Natural killer cell treated with Interleukin-12 subunit alpha and Interleukin-12 subunit beta and Interleukin-15 and Interleukin-18, amount 100 ng/mL, for 72 hours (primary cell): ENCODE results near the gene FAM229B. TPM values are rescaled to one million over a fixed set of nuclear protein-coding genes. Genes with fewer than 3 reads are reported as not detected.
A peak's percentile ranks its signal among the peaks of the same experiment; 100 is the strongest.
"Not testable (repeated sequence)": the region's sequence is repeated elsewhere in the genome, so short reads cannot be mapped to it uniquely, and the experiment has no call there.

ENCODE experiments used
- ATAC-seq, 2 donors: fragments of 150-1000 bp; cut with Tn5 transposase in 1 of 2; sonication (Bioruptor Pico), chemical (Tn5 transposase) in 1 of 2; 2 replicates each; pipeline ENCODE4 v1.10.0; 2021
- DNase-seq: peaks from one replicate; pipeline ENCODE4 v3.0.0; 2022; ENCODE audit warnings: low spot score
- H3K27ac Mint-ChIP-seq, 2 donors: 1 replicate in 1 of 2; 2 replicates in 1 of 2; pipeline ENCODE4 v1.8.0; 2022; ENCODE audit warnings: mixed read lengths in 2 of 2, mild to moderate bottlenecking in 1 of 2, moderate library complexity in 1 of 2
- H3K27me3 Mint-ChIP-seq, 2 donors: 1 replicate in 1 of 2; 2 replicates in 1 of 2; pipeline ENCODE4 v1.8.0; 2022; ENCODE audit warnings: mixed read lengths in 2 of 2
- H3K36me3 Mint-ChIP-seq: one replicate; pipeline ENCODE4 v1.8.0; 2022; ENCODE audit warnings: mixed read lengths
- H3K4me1 Mint-ChIP-seq, 2 donors: 1 replicate in 1 of 2; 2 replicates in 1 of 2; pipeline ENCODE4 v1.8.0; 2022; ENCODE audit warnings: low read depth in 2 of 2, mixed read lengths in 2 of 2, mild to moderate bottlenecking in 1 of 2
- H3K4me3 Mint-ChIP-seq: one replicate; pipeline ENCODE4 v1.8.0; 2022; ENCODE audit warnings: mixed read lengths
- H3K9me3 Mint-ChIP-seq: 2 replicates; pipeline ENCODE4 v1.8.0; 2022; ENCODE audit warnings: mixed read lengths
- total RNA-seq, 2 donors: library from RNA; stranded (reverse); gene quantifications; one replicate each; pipeline ENCODE4 v1.2.3, GENCODE V29; 2022

Gene FAM229B
- total RNA-seq, 2 donors from 2014 or later: 2.7 to 5.3 TPM

DNA sequence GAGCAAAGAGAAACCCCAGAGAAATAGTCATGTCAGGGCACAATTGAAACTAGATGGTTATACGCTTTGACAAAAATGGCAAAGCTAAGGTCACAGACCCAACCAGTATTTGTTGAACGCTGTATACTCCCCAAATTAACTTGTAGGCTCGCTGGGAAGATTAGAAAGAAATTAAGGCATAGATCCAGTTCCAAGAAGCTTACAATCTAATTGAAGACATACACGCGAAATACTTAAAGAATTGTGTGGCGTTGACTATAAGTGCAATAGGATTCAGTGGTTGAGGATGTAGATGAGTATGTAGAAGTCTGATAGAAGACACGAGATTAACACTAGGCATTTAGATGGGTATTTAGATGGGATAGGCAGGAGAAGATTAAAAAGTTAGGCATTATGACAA is 525 bp downstream of the FAM229B start:
- ATAC-seq (no peak), DNase-seq (no peak)
- Mint-ChIP-seq H3K27me3 (peaks cover 21 to 37% of the 10 kb centered on the region in 2 donors), H3K36me3 (no peaks in the 10 kb centered on the region), H3K27ac (no peak overlapping the region), H3K4me3 (no peak overlapping the region), H3K4me1 (peaks cover 2 to 9% of the 10 kb centered on the region in 2 donors), H3K9me3 (no peaks in the 10 kb centered on the region)

GRCh38 chr6:112096901-112097300 is 9.5 kb downstream of the FAM229B start:
- Mint-ChIP-seq H3K9me3 (no peaks in the 10 kb centered on the region), H3K36me3 (no peaks in the 10 kb centered on the region), H3K27me3 (peaks cover 17 to 28% of the 10 kb centered on the region in 2 donors), H3K4me1 (no peaks in the 10 kb centered on the region), H3K4me3 (no peak overlapping the region), H3K27ac (no peak overlapping the region)
- DNase-seq (no peak), ATAC-seq (no peak)

DNA sequence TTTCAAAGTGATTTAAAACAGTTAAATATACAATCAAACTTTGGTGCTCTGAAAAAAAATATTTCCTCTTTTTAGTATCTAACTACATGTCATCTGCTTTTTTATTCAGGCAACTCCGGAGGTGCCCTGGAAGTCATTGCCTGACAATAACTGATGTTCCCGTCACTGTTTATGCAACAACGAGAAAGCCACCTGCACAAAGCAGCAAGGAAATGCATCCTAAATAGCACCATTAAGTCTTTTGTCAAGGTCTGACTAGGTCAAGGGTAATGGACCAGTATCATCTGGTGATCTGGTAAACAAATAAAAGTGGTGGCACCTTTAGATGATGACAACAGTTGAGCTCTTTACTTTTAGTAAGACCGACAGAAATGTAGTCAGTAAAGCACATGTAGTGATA is 13.2 kb downstream of the FAM229B start:
- no peak for DNase-seq
- peaks cover 14 to 33% of the 10 kb centered on the region in 2 donors for H3K27me3 Mint-ChIP-seq
- H3K27ac Mint-ChIP-seq: no peak overlapping the region
- peaks cover 6% of the 10 kb centered on the region for H3K36me3 Mint-ChIP-seq
- no peak overlapping the region for H3K4me3 Mint-ChIP-seq
- ATAC-seq: no peak
- H3K9me3 Mint-ChIP-seq: no peaks in the 10 kb centered on the region
- H3K4me1 Mint-ChIP-seq: no peaks in the 10 kb centered on the region

- H3K27me3 Mint-ChIP-seq: peaks cover 7 to 37% of the 10 kb centered on the region in 2 donors
- H3K4me1 Mint-ChIP-seq, H3K27ac Mint-ChIP-seq, DNase-seq, ATAC-seq, H3K4me3 Mint-ChIP-seq, H3K9me3 Mint-ChIP-seq, H3K36me3 Mint-ChIP-seq: not testable (repeated sequence)
Measured at GRCh38 chr6:112106026-112106425, 18.6 kb downstream of the FAM229B start.

- H3K27me3 Mint-ChIP-seq: peaks cover 7 to 38% of the 10 kb centered on the region in 2 donors
- H3K4me3 Mint-ChIP-seq: no peak overlapping the region
- no peak overlapping the region for H3K27ac Mint-ChIP-seq
- peaks cover 6% of the 10 kb centered on the region for H3K36me3 Mint-ChIP-seq
- DNase-seq (no peak), ATAC-seq (no peak)
- H3K9me3 Mint-ChIP-seq: no peaks in the 10 kb centered on the region
- H3K4me1 Mint-ChIP-seq: no peaks in the 10 kb centered on the region
Measured at GRCh38 chr6:112106562-112106961, 19.2 kb downstream of the FAM229B start.

GRCh38 chr6:112109262-112109661 is 21.9 kb downstream of the FAM229B start:
- no peak for ATAC-seq
- DNase-seq: no peak
- H3K36me3 Mint-ChIP-seq: peaks cover 6% of the 10 kb centered on the region
- no peaks in the 10 kb centered on the region for H3K9me3 Mint-ChIP-seq
- peaks cover 10 to 40% of the 10 kb centered on the region in 2 donors for H3K27me3 Mint-ChIP-seq
- H3K4me1 Mint-ChIP-seq: no peaks in the 10 kb centered on the region
- no peak overlapping the region for H3K4me3 Mint-ChIP-seq
- H3K27ac Mint-ChIP-seq: no peak overlapping the region

GRCh38 chr6:112113431-112113830 is 26.0 kb downstream of the FAM229B start:
- ATAC-seq: no peak

DNA sequence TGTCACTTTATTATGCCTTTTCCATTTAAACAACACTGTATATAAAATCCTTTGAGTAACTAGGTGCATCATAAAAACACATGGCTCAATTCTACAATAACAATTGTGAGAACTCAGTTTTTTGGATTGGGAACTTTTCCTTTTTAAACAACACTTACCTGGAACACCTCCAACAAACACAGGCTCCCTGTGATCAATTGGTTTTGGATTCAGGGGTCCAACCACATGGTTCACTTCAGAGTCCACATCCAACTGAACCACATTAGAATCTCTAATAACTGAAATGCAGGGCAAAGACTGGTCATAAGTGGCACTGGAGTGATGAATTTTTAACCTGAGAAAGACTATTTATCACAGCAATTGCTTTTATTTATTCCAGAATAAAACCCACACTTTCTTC is 26.5 kb downstream of the FAM229B start:
- Mint-ChIP-seq H3K27ac (no peak overlapping the region), H3K4me1 (peaks cover 4 to 12% of the 10 kb centered on the region in 2 donors), H3K36me3 (no peaks in the 10 kb centered on the region), H3K9me3 (no peaks in the 10 kb centered on the region), H3K27me3 (peaks cover 14 to 42% of the 10 kb centered on the region in 2 donors), H3K4me3 (no peak overlapping the region)
- DNase-seq (no peak), ATAC-seq (no peak)

More at GRCh38 chr6:112113431-112113830, 26.0 kb downstream of the FAM229B start:
- no peaks in the 10 kb centered on the region for H3K9me3 Mint-ChIP-seq
- peaks cover 4 to 12% of the 10 kb centered on the region in 2 donors for H3K4me1 Mint-ChIP-seq
- peaks cover 14 to 42% of the 10 kb centered on the region in 2 donors for H3K27me3 Mint-ChIP-seq
- H3K36me3 Mint-ChIP-seq: no peaks in the 10 kb centered on the region
- no peak overlapping the region for H3K4me3 Mint-ChIP-seq
- no peak overlapping the region for H3K27ac Mint-ChIP-seq
- no peak for DNase-seq

GRCh38 chr6:112114577-112115223 is 27.3 kb downstream of the FAM229B start:
- Mint-ChIP-seq H3K27me3 (peaks cover 14 to 38% of the 10 kb centered on the region in 2 donors), H3K9me3 (no peaks in the 10 kb centered on the region), H3K4me1 (peaks cover 4 to 12% of the 10 kb centered on the region in 2 donors), H3K4me3 (no peak overlapping the region), H3K27ac (no peak overlapping the region), H3K36me3 (no peaks in the 10 kb centered on the region)
- ATAC-seq: no peak
- DNase-seq: no peak

DNA sequence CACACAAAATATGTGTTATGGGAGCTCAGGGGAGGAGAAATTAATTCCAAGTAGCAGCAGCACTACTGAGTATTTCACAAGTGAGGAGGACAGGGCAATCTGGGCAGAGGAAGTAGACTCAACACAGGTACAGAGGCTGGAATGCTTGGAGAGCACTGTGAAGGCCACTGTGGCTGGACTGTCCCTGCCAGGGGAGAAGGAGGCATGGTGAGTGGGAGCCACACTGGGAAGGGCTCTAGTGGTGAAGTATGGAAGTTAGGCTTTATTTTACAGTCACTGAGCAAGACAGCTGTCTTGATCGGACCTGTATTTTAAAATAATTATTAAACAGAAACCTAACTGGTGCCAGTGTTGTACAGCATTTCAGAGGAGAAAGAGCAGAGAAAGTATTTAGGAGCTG is 28.8 kb downstream of the FAM229B start:
- peaks cover 16 to 31% of the 10 kb centered on the region in 2 donors for H3K27me3 Mint-ChIP-seq
- no peak for DNase-seq
- H3K36me3 Mint-ChIP-seq: no peaks in the 10 kb centered on the region
- H3K4me1 Mint-ChIP-seq: peaks cover 4 to 12% of the 10 kb centered on the region in 2 donors
- no peaks in the 10 kb centered on the region for H3K9me3 Mint-ChIP-seq
- no peak for ATAC-seq
- H3K27ac Mint-ChIP-seq: no peak overlapping the region
- no peak overlapping the region for H3K4me3 Mint-ChIP-seq

- DNase-seq: no peak
Measured at GRCh38 chr6:112117554-112117953, 30.2 kb downstream of the FAM229B start.

GRCh38 chr6:112118034-112118433 is 30.6 kb downstream of the FAM229B start:
- Mint-ChIP-seq H3K27ac (no peak overlapping the region), H3K9me3 (no peaks in the 10 kb centered on the region), H3K4me1 (peaks cover 4 to 12% of the 10 kb centered on the region in 2 donors), H3K4me3 (peak overlapping the region; percentile 1), H3K36me3 (no peaks in the 10 kb centered on the region), H3K27me3 (peaks cover 14 to 27% of the 10 kb centered on the region in 2 donors)
- ATAC-seq: no peak
- no peak for DNase-seq

More at GRCh38 chr6:112117554-112117953, 30.2 kb downstream of the FAM229B start:
- no peaks in the 10 kb centered on the region for H3K36me3 Mint-ChIP-seq
- no peak overlapping the region for H3K27ac Mint-ChIP-seq
- H3K4me1 Mint-ChIP-seq: peaks cover 4 to 12% of the 10 kb centered on the region in 2 donors
- H3K4me3 Mint-ChIP-seq: peak overlapping the region; percentile 1
- peaks cover 10 to 24% of the 10 kb centered on the region in 2 donors for H3K27me3 Mint-ChIP-seq
- ATAC-seq: peak in 1 of 2 donors; percentile 53
- H3K9me3 Mint-ChIP-seq: no peaks in the 10 kb centered on the region

GRCh38 chr6:112122756-112123155 is 35.4 kb downstream of the FAM229B start:
- Mint-ChIP-seq H3K36me3 (no peaks in the 10 kb centered on the region), H3K9me3 (no peaks in the 10 kb centered on the region), H3K4me3 (no peak overlapping the region), H3K27me3 (peaks cover 19 to 25% of the 10 kb centered on the region in 2 donors), H3K4me1 (peaks cover 0 to 3% of the 10 kb centered on the region in 2 donors), H3K27ac (no peak overlapping the region)
- no peak for DNase-seq
- no peak for ATAC-seq

- H3K27me3 Mint-ChIP-seq: peaks cover 23 to 33% of the 10 kb centered on the region in 2 donors
- ATAC-seq (no peak), DNase-seq (no peak)
- H3K4me3 Mint-ChIP-seq: no peak overlapping the region
- H3K36me3 Mint-ChIP-seq: no peaks in the 10 kb centered on the region
- no peak overlapping the region for H3K27ac Mint-ChIP-seq
- H3K4me1 Mint-ChIP-seq: no peaks in the 10 kb centered on the region
- H3K9me3 Mint-ChIP-seq: no peaks in the 10 kb centered on the region
Measured at GRCh38 chr6:112123982-112124381, 36.6 kb downstream of the FAM229B start.
